Hematopoietic multipotent progenitor cell treated with erythropoietin and hydrocortisone succinate and interleukin-3 and kit ligand, for 4 days (in vitro differentiated cells): Measurements from ENCODE around the gene SYMPK.
A peak's percentile ranks its signal among the peaks of the same experiment; 100 is the strongest.

Experiments used
- DNase-seq: peaks from one replicate; pipeline ENCODE4 v3.0.0-alpha.2; 2015

Gene SYMPK

GRCh38 chr19:45866400-45867176 lies 3.6 kb upstream of the SYMPK start:
- no peak for DNase-seq

GRCh38 chr19:45865269-45865948 lies 2.5 kb upstream of the SYMPK start:
- DNase-seq = no peak

- no peak for DNase-seq
Measured at GRCh38 chr19:45864629-45865082, 1.7 kb upstream of the SYMPK start.

- DNase-seq = peak; percentile 74
Measured at GRCh38 chr19:45863840-45864628, 1.1 kb upstream of the SYMPK start, which contains the start of gene FOXA3. Gene FOXA3 (plus strand): TSS chr19:45864326. CDS start chr19:45864457, 131 bp downstream.

- no peak for DNase-seq
Measured at GRCh38 chr19:45863335-45863839, 440 bp upstream of the SYMPK start.

- no peak for DNase-seq
Measured at GRCh38 chr19:45862271-45862563, 730 bp downstream of the SYMPK start.

- no peak for DNase-seq
Measured at GRCh38 chr19:45860359-45861259, 2.3 kb downstream of the SYMPK start.

GRCh38 chr19:45854167-45854778 lies 8.7 kb downstream of the SYMPK start:
- DNase-seq = no peak

- no peak for DNase-seq
Measured at GRCh38 chr19:45852983-45853382, 10.0 kb downstream of the SYMPK start.

- DNase-seq = no peak
Measured at GRCh38 chr19:45852145-45852750, 10.7 kb downstream of the SYMPK start.

GRCh38 chr19:45848922-45849321 lies 14.0 kb downstream of the SYMPK start:
- DNase-seq = peak; percentile 47

- no peak for DNase-seq
Measured at GRCh38 chr19:45847663-45848062, 15.3 kb downstream of the SYMPK start.

- no peak for DNase-seq
Measured at GRCh38 chr19:45842198-45842597, 20.7 kb downstream of the SYMPK start.

- no peak for DNase-seq
Measured at GRCh38 chr19:45834970-45835369, 28.0 kb downstream of the SYMPK start.

GRCh38 chr19:45828945-45829344 lies 34.0 kb downstream of the SYMPK start:
- no peak for DNase-seq

- DNase-seq = no peak
Measured at GRCh38 chr19:45828523-45828922, 34.4 kb downstream of the SYMPK start.

- no peak for DNase-seq
Measured at GRCh38 chr19:45827459-45828093, 35.4 kb downstream of the SYMPK start.

GRCh38 chr19:45826934-45827333 lies 36.0 kb downstream of the SYMPK start:
- no peak for DNase-seq

- DNase-seq = no peak
Measured at GRCh38 chr19:45825917-45826893, 36.7 kb downstream of the SYMPK start.

GRCh38 chr19:45825263-45825605 lies 37.7 kb downstream of the SYMPK start:
- no peak for DNase-seq
